ENCODE results near the gene TTC9C. TPM values are rescaled to one million over a fixed set of nuclear protein-coding genes. Genes with fewer than 3 reads are reported as not detected.

Gene TTC9C
- total and polyA plus RNA-seq, 2 of the 13 experiments (the other 11 are each of a cell fraction or from before 2014, with no cell fraction given) = 28.0 to 36.4 TPM

DNA sequence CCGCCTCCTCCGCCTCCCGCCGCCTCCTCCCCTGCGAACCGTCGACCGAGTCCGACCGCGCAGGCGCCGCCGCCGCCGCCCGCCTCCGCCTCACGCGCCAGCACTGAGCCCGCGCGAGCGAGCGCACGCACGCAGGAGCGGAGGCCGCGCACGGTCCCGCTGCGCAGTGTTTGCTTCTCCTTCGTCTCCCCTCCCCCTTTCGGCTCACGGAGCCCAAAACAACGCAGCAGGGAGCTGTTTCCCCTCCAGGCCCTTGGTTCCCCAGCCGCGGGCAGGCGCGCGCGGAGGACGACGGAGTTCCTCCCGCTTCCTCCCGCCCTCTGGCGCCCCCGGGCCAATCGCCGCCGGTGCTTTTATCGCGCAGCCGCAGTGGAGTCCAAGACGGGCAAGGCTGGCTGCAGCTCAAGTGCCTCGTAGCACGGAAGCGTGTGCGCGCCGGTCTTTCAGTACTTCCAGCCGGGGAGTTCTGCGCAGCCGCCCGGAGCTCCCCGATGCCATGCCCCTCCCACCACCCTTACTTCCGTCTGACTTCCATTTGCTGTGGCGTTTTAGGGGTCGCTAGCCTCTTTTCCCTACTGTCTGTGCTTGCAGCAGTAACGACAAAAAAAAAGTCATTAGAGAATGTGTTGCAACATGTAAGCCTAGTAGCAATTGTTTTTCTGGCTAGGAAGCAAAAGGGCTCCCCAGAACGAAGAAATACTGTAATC lies 968 bp upstream of the TTC9C start, which contains the start of gene HNRNPUL2 (continued):
- TF ChIP-seq, protein P1, sequence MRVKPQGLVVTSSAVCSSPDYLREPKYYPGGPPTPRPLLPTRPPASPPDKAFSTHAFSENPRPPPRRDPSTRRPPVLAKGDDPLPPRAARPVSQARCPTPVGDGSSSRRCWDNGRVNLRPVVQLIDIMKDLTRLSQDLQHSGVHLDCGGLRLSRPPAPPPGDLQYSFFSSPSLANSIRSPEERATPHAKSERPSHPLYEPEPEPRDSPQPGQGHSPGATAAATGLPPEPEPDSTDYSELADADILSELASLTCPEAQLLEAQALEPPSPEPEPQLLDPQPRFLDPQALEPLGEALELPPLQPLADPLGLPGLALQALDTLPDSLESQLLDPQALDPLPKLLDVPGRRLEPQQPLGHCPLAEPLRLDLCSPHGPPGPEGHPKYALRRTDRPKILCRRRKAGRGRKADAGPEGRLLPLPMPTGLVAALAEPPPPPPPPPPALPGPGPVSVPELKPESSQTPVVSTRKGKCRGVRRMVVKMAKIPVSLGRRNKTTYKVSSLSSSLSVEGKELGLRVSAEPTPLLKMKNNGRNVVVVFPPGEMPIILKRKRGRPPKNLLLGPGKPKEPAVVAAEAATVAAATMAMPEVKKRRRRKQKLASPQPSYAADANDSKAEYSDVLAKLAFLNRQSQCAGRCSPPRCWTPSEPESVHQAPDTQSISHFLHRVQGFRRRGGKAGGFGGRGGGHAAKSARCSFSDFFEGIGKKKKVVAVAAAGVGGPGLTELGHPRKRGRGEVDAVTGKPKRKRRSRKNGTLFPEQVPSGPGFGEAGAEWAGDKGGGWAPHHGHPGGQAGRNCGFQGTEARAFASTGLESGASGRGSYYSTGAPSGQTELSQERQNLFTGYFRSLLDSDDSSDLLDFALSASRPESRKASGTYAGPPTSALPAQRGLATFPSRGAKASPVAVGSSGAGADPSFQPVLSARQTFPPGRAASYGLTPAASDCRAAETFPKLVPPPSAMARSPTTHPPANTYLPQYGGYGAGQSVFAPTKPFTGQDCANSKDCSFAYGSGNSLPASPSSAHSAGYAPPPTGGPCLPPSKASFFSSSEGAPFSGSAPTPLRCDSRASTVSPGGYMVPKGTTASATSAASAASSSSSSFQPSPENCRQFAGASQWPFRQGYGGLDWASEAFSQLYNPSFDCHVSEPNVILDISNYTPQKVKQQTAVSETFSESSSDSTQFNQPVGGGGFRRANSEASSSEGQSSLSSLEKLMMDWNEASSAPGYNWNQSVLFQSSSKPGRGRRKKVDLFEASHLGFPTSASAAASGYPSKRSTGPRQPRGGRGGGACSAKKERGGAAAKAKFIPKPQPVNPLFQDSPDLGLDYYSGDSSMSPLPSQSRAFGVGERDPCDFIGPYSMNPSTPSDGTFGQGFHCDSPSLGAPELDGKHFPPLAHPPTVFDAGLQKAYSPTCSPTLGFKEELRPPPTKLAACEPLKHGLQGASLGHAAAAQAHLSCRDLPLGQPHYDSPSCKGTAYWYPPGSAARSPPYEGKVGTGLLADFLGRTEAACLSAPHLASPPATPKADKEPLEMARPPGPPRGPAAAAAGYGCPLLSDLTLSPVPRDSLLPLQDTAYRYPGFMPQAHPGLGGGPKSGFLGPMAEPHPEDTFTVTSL (CRISPR knock-in tag; IDR thresholded peaks at IDR 0.05; ENCODE audit: borderline replicate concordance) = no peak; the same call in 1 of the 2 replicates
- peak; percentile 84 for TF ChIP-seq ZMYM4 (CRISPR knock-in tag; IDR thresholded peaks at IDR 0.05)
- TF ChIP-seq HNRNPLL (IDR thresholded peaks at IDR 0.05; ENCODE audit: low read depth, low read length, poor library complexity, severe bottlenecking) = peak; percentile 82
- TF ChIP-seq NFKBIZ (CRISPR knock-in tag; IDR thresholded peaks at IDR 0.05) = 0 out of 2 replicates have a peak, but pooled peaks have one; percentile 71
- TF ChIP-seq, protein P2, sequence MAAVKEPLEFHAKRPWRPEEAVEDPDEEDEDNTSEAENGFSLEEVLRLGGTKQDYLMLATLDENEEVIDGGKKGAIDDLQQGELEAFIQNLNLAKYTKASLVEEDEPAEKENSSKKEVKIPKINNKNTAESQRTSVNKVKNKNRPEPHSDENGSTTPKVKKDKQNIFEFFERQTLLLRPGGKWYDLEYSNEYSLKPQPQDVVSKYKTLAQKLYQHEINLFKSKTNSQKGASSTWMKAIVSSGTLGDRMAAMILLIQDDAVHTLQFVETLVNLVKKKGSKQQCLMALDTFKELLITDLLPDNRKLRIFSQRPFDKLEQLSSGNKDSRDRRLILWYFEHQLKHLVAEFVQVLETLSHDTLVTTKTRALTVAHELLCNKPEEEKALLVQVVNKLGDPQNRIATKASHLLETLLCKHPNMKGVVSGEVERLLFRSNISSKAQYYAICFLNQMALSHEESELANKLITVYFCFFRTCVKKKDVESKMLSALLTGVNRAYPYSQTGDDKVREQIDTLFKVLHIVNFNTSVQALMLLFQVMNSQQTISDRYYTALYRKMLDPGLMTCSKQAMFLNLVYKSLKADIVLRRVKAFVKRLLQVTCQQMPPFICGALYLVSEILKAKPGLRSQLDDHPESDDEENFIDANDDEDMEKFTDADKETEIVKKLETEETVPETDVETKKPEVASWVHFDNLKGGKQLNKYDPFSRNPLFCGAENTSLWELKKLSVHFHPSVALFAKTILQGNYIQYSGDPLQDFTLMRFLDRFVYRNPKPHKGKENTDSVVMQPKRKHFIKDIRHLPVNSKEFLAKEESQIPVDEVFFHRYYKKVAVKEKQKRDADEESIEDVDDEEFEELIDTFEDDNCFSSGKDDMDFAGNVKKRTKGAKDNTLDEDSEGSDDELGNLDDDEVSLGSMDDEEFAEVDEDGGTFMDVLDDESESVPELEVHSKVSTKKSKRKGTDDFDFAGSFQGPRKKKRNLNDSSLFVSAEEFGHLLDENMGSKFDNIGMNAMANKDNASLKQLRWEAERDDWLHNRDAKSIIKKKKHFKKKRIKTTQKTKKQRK (IDR thresholded peaks at IDR 0.05; ENCODE audit: low read length) = no peak
- TF ChIP-seq BRD4 (CRISPR knock-in tag; IDR thresholded peaks at IDR 0.05) = peak; percentile 80
- TF ChIP-seq, protein P3, sequence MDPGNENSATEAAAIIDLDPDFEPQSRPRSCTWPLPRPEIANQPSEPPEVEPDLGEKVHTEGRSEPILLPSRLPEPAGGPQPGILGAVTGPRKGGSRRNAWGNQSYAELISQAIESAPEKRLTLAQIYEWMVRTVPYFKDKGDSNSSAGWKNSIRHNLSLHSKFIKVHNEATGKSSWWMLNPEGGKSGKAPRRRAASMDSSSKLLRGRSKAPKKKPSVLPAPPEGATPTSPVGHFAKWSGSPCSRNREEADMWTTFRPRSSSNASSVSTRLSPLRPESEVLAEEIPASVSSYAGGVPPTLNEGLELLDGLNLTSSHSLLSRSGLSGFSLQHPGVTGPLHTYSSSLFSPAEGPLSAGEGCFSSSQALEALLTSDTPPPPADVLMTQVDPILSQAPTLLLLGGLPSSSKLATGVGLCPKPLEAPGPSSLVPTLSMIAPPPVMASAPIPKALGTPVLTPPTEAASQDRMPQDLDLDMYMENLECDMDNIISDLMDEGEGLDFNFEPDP (CRISPR knock-in tag; conservative IDR thresholded peaks at IDR 0.05) = no peak
- TF ChIP-seq, protein P4, sequence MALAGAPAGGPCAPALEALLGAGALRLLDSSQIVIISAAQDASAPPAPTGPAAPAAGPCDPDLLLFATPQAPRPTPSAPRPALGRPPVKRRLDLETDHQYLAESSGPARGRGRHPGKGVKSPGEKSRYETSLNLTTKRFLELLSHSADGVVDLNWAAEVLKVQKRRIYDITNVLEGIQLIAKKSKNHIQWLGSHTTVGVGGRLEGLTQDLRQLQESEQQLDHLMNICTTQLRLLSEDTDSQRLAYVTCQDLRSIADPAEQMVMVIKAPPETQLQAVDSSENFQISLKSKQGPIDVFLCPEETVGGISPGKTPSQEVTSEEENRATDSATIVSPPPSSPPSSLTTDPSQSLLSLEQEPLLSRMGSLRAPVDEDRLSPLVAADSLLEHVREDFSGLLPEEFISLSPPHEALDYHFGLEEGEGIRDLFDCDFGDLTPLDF (CRISPR knock-in tag; IDR thresholded peaks at IDR 0.05) = peak; percentile 95
- TF ChIP-seq MXI1 (IDR thresholded peaks at IDR 0.05; ENCODE audit: borderline replicate concordance, low read depth, low read length) = peak; percentile 80; the same call in 1 of the 3 replicates
- TF ChIP-seq CHD2 (IDR thresholded peaks at IDR 0.05; ENCODE audit: low read depth, low read length) = peak; percentile 59
- peak; percentile 77 for TF ChIP-seq NFYC (CRISPR knock-in tag; IDR thresholded peaks at IDR 0.05)
- no peak for TF ChIP-seq GATAD2A (CRISPR knock-in tag; IDR thresholded peaks at IDR 0.05)
- TF ChIP-seq SALL1 (CRISPR knock-in tag; IDR thresholded peaks at IDR 0.05) = peak; percentile 90; the same call in 1 of the 2 replicates
- TF ChIP-seq ZBTB1 (CRISPR knock-in tag; IDR thresholded peaks at IDR 0.05; ENCODE audit: borderline replicate concordance) = peak; percentile 37; the same call in 1 of the 2 replicates
- no peak for TF ChIP-seq NCOA1 (CRISPR knock-in tag; IDR thresholded peaks at IDR 0.05)
- TF ChIP-seq, protein P5, sequence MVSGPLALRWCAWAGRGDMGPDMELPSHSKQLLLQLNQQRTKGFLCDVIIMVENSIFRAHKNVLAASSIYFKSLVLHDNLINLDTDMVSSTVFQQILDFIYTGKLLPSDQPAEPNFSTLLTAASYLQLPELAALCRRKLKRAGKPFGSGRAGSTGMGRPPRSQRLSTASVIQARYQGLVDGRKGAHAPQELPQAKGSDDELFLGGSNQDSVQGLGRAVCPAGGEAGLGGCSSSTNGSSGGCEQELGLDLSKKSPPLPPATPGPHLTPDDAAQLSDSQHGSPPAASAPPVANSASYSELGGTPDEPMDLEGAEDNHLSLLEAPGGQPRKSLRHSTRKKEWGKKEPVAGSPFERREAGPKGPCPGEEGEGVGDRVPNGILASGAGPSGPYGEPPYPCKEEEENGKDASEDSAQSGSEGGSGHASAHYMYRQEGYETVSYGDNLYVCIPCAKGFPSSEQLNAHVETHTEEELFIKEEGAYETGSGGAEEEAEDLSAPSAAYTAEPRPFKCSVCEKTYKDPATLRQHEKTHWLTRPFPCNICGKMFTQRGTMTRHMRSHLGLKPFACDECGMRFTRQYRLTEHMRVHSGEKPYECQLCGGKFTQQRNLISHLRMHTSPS (CRISPR knock-in tag; IDR thresholded peaks at IDR 0.05; ENCODE audit: low read depth) = peak; percentile 71; the same call in 1 of the 2 replicates
